ENCODE data around the gene GAL3ST1. TPM values are rescaled to one million over a fixed set of nuclear protein-coding genes. Genes with fewer than 3 reads are reported as not detected.
"Not testable (repeated sequence)": the region's sequence is repeated elsewhere in the genome, so short reads cannot be mapped to it uniquely, and the experiment has no call there.

GAL3ST1 gene
- total and polyA plus RNA-seq, 4 donors, result 1.0 to 19.4 (median 1.5) TPM

GRCh38 chr22:30561402-30562189, 12.9 kb downstream of the GAL3ST1 start:
- no peaks in the 10 kb centered on the region for H3K36me3 ChIP-seq (ENCODE audit: control insufficient read depth in 4 of 4, insufficient read depth in 3 of 4, low read depth in 1 of 4, low read length in 3 of 4)
- no peak overlapping the region for H3K4me3 ChIP-seq (ENCODE audit: low read depth in 1 of 3, low read length in 3 of 3)
- no peaks in the 10 kb centered on the region for H3K27me3 ChIP-seq (ENCODE audit: control insufficient read depth in 4 of 4, insufficient read depth in 4 of 4, low read length in 3 of 4)
- no peak for DNase-seq (ENCODE audit: low spot score)
- TF ChIP-seq, protein P1, sequence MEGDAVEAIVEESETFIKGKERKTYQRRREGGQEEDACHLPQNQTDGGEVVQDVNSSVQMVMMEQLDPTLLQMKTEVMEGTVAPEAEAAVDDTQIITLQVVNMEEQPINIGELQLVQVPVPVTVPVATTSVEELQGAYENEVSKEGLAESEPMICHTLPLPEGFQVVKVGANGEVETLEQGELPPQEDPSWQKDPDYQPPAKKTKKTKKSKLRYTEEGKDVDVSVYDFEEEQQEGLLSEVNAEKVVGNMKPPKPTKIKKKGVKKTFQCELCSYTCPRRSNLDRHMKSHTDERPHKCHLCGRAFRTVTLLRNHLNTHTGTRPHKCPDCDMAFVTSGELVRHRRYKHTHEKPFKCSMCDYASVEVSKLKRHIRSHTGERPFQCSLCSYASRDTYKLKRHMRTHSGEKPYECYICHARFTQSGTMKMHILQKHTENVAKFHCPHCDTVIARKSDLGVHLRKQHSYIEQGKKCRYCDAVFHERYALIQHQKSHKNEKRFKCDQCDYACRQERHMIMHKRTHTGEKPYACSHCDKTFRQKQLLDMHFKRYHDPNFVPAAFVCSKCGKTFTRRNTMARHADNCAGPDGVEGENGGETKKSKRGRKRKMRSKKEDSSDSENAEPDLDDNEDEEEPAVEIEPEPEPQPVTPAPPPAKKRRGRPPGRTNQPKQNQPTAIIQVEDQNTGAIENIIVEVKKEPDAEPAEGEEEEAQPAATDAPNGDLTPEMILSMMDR (IDR thresholded peaks at IDR 0.05; ENCODE audit: low read depth, low read length, missing input control), result no peak
- TF ChIP-seq HNF4G (IDR thresholded peaks at IDR 0.05), result no peak
- TF ChIP-seq FOXA1 (IDR thresholded peaks at IDR 0.05), result no peak
- no peak for TF ChIP-seq GABPA (IDR thresholded peaks at IDR 0.05 in 1 of 2, conservative IDR thresholded peaks at IDR 0.05 in 1 of 2)
- no peak for TF ChIP-seq SP1 (IDR thresholded peaks at IDR 0.05)
- no peak for TF ChIP-seq ZBTB33 (IDR thresholded peaks at IDR 0.05)
- no peak for TF ChIP-seq RXRA (IDR thresholded peaks at IDR 0.05)
- no peaks in the 10 kb centered on the region for H3K4me1 ChIP-seq (ENCODE audit: control insufficient read depth in 4 of 4, insufficient read depth in 4 of 4, low read length in 3 of 4)
- no peak overlapping the region for H3K27ac ChIP-seq (ENCODE audit: low read depth in 1 of 2, low read length in 2 of 2)
- WGBS, result 79% methylated on average over 10 of the region's 10 CpGs
- H3K9ac ChIP-seq (ENCODE audit: low read depth in 1 of 2, low read length in 2 of 2), result no peak overlapping the region
- no peaks in the 10 kb centered on the region for H3K9me3 ChIP-seq (ENCODE audit: control insufficient read depth in 4 of 4, low read length in 3 of 4)

- not testable (repeated sequence) for H3K27ac ChIP-seq (ENCODE audit: low read depth in 1 of 2, low read length in 2 of 2); H3K9ac ChIP-seq (ENCODE audit: low read depth in 1 of 2, low read length in 2 of 2); H3K36me3 ChIP-seq (ENCODE audit: control insufficient read depth in 4 of 4, insufficient read depth in 3 of 4, low read depth in 1 of 4, low read length in 3 of 4); H3K4me1 ChIP-seq (ENCODE audit: control insufficient read depth in 4 of 4, insufficient read depth in 4 of 4, low read length in 3 of 4); H3K27me3 ChIP-seq (ENCODE audit: control insufficient read depth in 4 of 4, insufficient read depth in 4 of 4, low read length in 3 of 4); H3K4me3 ChIP-seq (ENCODE audit: low read depth in 1 of 3, low read length in 3 of 3); H3K9me3 ChIP-seq (ENCODE audit: control insufficient read depth in 4 of 4, low read length in 3 of 4)
- WGBS, result 93% methylated on average over 11 of the region's 11 CpGs
- DNase-seq (ENCODE audit: low spot score), result peak; percentile 55
Observed at GRCh38 chr22:30560643-30561202, 13.7 kb downstream of the GAL3ST1 start.

DNA sequence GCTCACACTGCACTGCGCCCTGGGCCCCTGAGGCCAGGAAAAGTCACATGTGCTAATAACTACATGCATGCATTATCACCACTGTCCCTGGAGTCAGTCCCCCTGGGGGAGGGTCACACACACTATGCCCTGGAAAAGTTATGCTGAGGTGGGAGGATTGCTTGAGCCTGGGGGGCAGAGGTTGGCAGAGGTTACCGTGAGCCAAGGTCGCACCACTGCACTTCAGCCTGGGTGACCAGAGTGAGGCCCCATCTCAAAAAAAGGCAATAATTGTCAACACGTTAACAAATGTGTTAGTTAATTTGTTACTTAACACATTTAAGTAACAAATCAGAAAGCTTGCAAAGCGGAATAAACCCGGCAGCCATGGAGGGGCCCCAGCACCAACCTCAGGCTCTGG, 14.6 kb downstream of the GAL3ST1 start:
- Histone ChIP-seq H3K27me3 (ENCODE audit: control insufficient read depth in 4 of 4, insufficient read depth in 4 of 4, low read length in 3 of 4) (no peaks in the 10 kb centered on the region), H3K4me1 (ENCODE audit: control insufficient read depth in 4 of 4, insufficient read depth in 4 of 4, low read length in 3 of 4) (no peaks in the 10 kb centered on the region), H3K9ac (ENCODE audit: low read depth in 1 of 2, low read length in 2 of 2) (no peak overlapping the region), H3K36me3 (ENCODE audit: control insufficient read depth in 4 of 4, insufficient read depth in 3 of 4, low read depth in 1 of 4, low read length in 3 of 4) (no peaks in the 10 kb centered on the region), H3K27ac (ENCODE audit: low read depth in 1 of 2, low read length in 2 of 2) (no peak overlapping the region), H3K9me3 (ENCODE audit: control insufficient read depth in 4 of 4, low read length in 3 of 4) (no peaks in the 10 kb centered on the region), H3K4me3 (ENCODE audit: low read depth in 1 of 3, low read length in 3 of 3) (no peak overlapping the region)
- no peak for TF ChIP-seq HNF4G (IDR thresholded peaks at IDR 0.05)
- no peak for TF ChIP-seq TAF1 (conservative IDR thresholded peaks at IDR 0.05)
- TF ChIP-seq RXRA (IDR thresholded peaks at IDR 0.05), result no peak
- TF ChIP-seq FOXA2 (IDR thresholded peaks at IDR 0.05), result no peak
- no peak for TF ChIP-seq EGR1 (IDR thresholded peaks at IDR 0.05; ENCODE audit: low read depth in 2 of 2)
- TF ChIP-seq YY1 (IDR thresholded peaks at IDR 0.05), result no peak
- TF ChIP-seq GABPA (IDR thresholded peaks at IDR 0.05 in 1 of 2, conservative IDR thresholded peaks at IDR 0.05 in 1 of 2), result no peak
- TF ChIP-seq, protein P2, sequence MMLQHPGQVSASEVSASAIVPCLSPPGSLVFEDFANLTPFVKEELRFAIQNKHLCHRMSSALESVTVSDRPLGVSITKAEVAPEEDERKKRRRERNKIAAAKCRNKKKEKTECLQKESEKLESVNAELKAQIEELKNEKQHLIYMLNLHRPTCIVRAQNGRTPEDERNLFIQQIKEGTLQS (IDR thresholded peaks at IDR 0.05), result no peak
- no peak for TF ChIP-seq ZBTB33 (IDR thresholded peaks at IDR 0.05)
- TF ChIP-seq REST (IDR thresholded peaks at IDR 0.05), result no peak
- no peak for TF ChIP-seq RAD21 (IDR thresholded peaks at IDR 0.05)
- TF ChIP-seq NR2F2 (IDR thresholded peaks at IDR 0.05), result no peak
- no peak for TF ChIP-seq FOXA1 (IDR thresholded peaks at IDR 0.05)
- no peak for TF ChIP-seq SP1 (IDR thresholded peaks at IDR 0.05)
- DNase-seq (ENCODE audit: low spot score), result peak; percentile 57
- WGBS, result 82% methylated on average over 6 of the region's 6 CpGs

Data from liver (tissue), 9 donors.